Peyer's patch (tissue), 4 donors: Measurements from ENCODE around the gene STUM. TPM values are rescaled to one million over a fixed set of nuclear protein-coding genes. Genes with fewer than 3 reads are reported as not detected.

Experiments used
- DNase-seq, 3 donors: peaks; one replicate each; pipeline ENCODE4 v3.0.0-alpha.2; 2017 to 2019
- H3K27ac ChIP-seq, 4 donors: fragments of 200-600 bp; sonication (generic); one replicate each; pipeline ENCODE4 v1.5.1; 2016 to 2019
- H3K27me3 ChIP-seq, 2 donors: fragments of 200-600 bp; sonication (generic); one replicate each; pipeline ENCODE4 v1.5.1; 2019
- H3K36me3 ChIP-seq, 3 donors: fragments of 200-600 bp; sonication (generic); one replicate each; pipeline ENCODE4 v1.5.1; 2016 to 2019
- H3K4me1 ChIP-seq, 4 donors: fragments of 200-600 bp; sonication (generic); one replicate each; pipeline ENCODE4 v1.5.1; 2016 to 2019
- H3K4me3 ChIP-seq, 4 donors: fragments of 200-600 bp; sonication (generic); 1 replicate in 3 of 4; 2 replicates in 1 of 4; pipeline ENCODE4 v1.5.1; 2016 to 2019; ENCODE audit warnings: mild to moderate bottlenecking in 1 of 4
- H3K9me3 ChIP-seq, 4 donors: fragments of 200-600 bp; sonication (generic); one replicate each; pipeline ENCODE4 v1.5.1; 2016 to 2019; ENCODE audit warnings: mild to moderate bottlenecking in 1 of 4
- CTCF ChIP-seq, 6 experiments: fragments of 450-650 bp in 4 of 6; fragments of 200-600 bp in 2 of 6; sonication (generic) in 1 of 6; IDR thresholded peaks; one replicate each; pipeline ENCODE4 v1.5.1; 2017 to 2019; ENCODE audit warnings: antibody characterized with exemption in 6 of 6, mild to moderate bottlenecking in 3 of 6, moderate library complexity in 1 of 6
- POLR2A ChIP-seq, 2 donors: fragments of 450-650 bp; IDR thresholded peaks; one replicate each; pipeline ENCODE4 v1.5.1; 2017; ENCODE audit warnings: antibody characterized with exemption in 2 of 2, mild to moderate bottlenecking in 2 of 2, moderate library complexity in 2 of 2
- total RNA-seq, 4 donors: library from RNA; depleted of rRNA; stranded (reverse); fragments of >200 nt; gene quantifications; one replicate each; pipeline ENCODE4 v1.1.0, GENCODE V29; 2016

STUM gene
- total RNA-seq, 4 donors from 2014 or later = 1.4 to 4.6 (median 2.9) TPM

GRCh38 chr1:226566234-226566633, 17.7 kb downstream of the STUM start:
- Histone ChIP-seq H3K4me1 (peaks cover 0 to 11% (median 0%) of the 10 kb centered on the region in 4 donors), H3K9me3 (no peaks in the 10 kb centered on the region), H3K27ac (no peak overlapping the region), H3K4me3 (no peak overlapping the region), H3K36me3 (no peaks in the 10 kb centered on the region), H3K27me3 (no peaks in the 10 kb centered on the region)
- DNase-seq = no peak
- TF ChIP-seq CTCF (IDR thresholded peaks at IDR 0.05) (no peak), POLR2A (IDR thresholded peaks at IDR 0.05) (no peak)

- no peaks in the 10 kb centered on the region for H3K27me3 ChIP-seq
- no peaks in the 10 kb centered on the region for H3K36me3 ChIP-seq
- no peak for DNase-seq
- H3K4me1 ChIP-seq = peaks cover 0 to 11% (median 0%) of the 10 kb centered on the region in 4 donors
- no peak overlapping the region for H3K27ac ChIP-seq
- TF ChIP-seq POLR2A (IDR thresholded peaks at IDR 0.05) (no peak), CTCF (IDR thresholded peaks at IDR 0.05) (no peak)
- no peak overlapping the region for H3K4me3 ChIP-seq
- no peaks in the 10 kb centered on the region for H3K9me3 ChIP-seq
Observed at GRCh38 chr1:226566760-226567159, 18.2 kb downstream of the STUM start.

- Histone ChIP-seq H3K4me1 (peaks cover 0 to 11% (median 0%) of the 10 kb centered on the region in 4 donors), H3K27ac (peak overlapping the region in 1 of 4 donors; percentile 46), H3K9me3 (no peaks in the 10 kb centered on the region), H3K4me3 (no peak overlapping the region), H3K27me3 (no peaks in the 10 kb centered on the region), H3K36me3 (no peaks in the 10 kb centered on the region)
- DNase-seq = peak in 1 of 3 donors; percentile 40
- TF ChIP-seq CTCF (IDR thresholded peaks at IDR 0.05) (peak in 2 of 6 experiments; percentile 9 to 10), POLR2A (IDR thresholded peaks at IDR 0.05) (no peak)
Observed at GRCh38 chr1:226568077-226568831, 19.7 kb downstream of the STUM start.

GRCh38 chr1:226568975-226569741, 20.6 kb downstream of the STUM start:
- Histone ChIP-seq H3K27me3 (no peaks in the 10 kb centered on the region), H3K36me3 (no peaks in the 10 kb centered on the region), H3K4me3 (no peak overlapping the region), H3K4me1 (peaks cover 0 to 11% (median 0%) of the 10 kb centered on the region in 4 donors), H3K27ac (peak overlapping the region in 1 of 4 donors; percentile 46), H3K9me3 (no peaks in the 10 kb centered on the region)
- TF ChIP-seq POLR2A (IDR thresholded peaks at IDR 0.05) (no peak), CTCF (IDR thresholded peaks at IDR 0.05) (no peak)
- peak in 1 of 3 donors; percentile 26 for DNase-seq

- Histone ChIP-seq H3K4me1 (peaks cover 0 to 11% (median 0%) of the 10 kb centered on the region in 4 donors), H3K27me3 (no peaks in the 10 kb centered on the region), H3K4me3 (no peak overlapping the region), H3K27ac (peak overlapping the region in 1 of 4 donors; percentile 20), H3K36me3 (no peaks in the 10 kb centered on the region), H3K9me3 (no peaks in the 10 kb centered on the region)
- TF ChIP-seq POLR2A (IDR thresholded peaks at IDR 0.05) = no peak
- no peak for TF ChIP-seq CTCF (IDR thresholded peaks at IDR 0.05)
- peak in 2 of 3 donors; percentile 31 to 48 for DNase-seq
Observed at GRCh38 chr1:226569879-226570547, 21.4 kb downstream of the STUM start.
